SK-N-SH (cell line): ENCODE measurements around the gene EGFLAM. TPM values are rescaled to one million over a fixed set of nuclear protein-coding genes. Genes with fewer than 3 reads are reported as not detected.

Source experiments
- CTCF ChIA-PET: fragments of 300-600, 350-600 bp; formaldehyde crosslinking; extraction: SDS; loops from one replicate; lab custom pipeline; 2021; lab: Yijun Ruan, JAX
- POLR2A ChIA-PET: fragments of 350-600 bp; sonication (Branson Sonifier 250); formaldehyde crosslinking; extraction: SDS; loops from one replicate; lab custom pipeline; 2020; ENCODE audit warnings: antibody characterized with exemption, inconsistent platforms; lab: Yijun Ruan, JAX
- DNase-seq: peaks from one replicate; pipeline ENCODE4 v3.0.0; 2012
- H2AFZ ChIP-seq: fragments of 200-600 bp; sonication (generic); 2 replicates; pipeline ENCODE4 v1.8.1; 2016; ENCODE audit warnings: antibody characterized with exemption, mild to moderate bottlenecking, low read depth
- H3F3A ChIP-seq: fragments of 200-600 bp; sonication (generic); replicated peaks from 2 replicates; pipeline ENCODE3; 2016; ENCODE audit warnings: antibody characterized with exemption, mild to moderate bottlenecking; ENCODE audit not compliant: insufficient read depth
- H3K27ac ChIP-seq, 2 experiments: fragments of 200-500 bp in 1 of 2; fragments of 200-600 bp in 1 of 2; sonication (Bioruptor generic) in 1 of 2; sonication (generic), shearing (Covaris generic) in 1 of 2; 2 replicates each; pipeline versions ENCODE4 v1.5.1 to v1.6.1; 2014 to 2016; ENCODE audit warnings: low read depth in 2 of 2, inconsistent platforms in 1 of 2, low read length in 1 of 2, mild to moderate bottlenecking in 1 of 2, mixed read lengths in 1 of 2
- H3K27me3 ChIP-seq: fragments of 200-600 bp; sonication (generic), shearing (Covaris generic); 2 replicates; pipeline ENCODE4 v1.6.1; 2016; ENCODE audit warnings: mixed run types; ENCODE audit not compliant: insufficient read depth
- H3K36me3 ChIP-seq, 2 experiments: fragments of 200-500 bp in 1 of 2; fragments of 200-600 bp in 1 of 2; sonication (Bioruptor generic) in 1 of 2; sonication (generic) in 1 of 2; replicated peaks in 1 of 2; 2 replicates each; pipeline versions ENCODE3 to v1.5.1; 2014 to 2016; ENCODE audit warnings: low read length in 1 of 2, mild to moderate bottlenecking in 1 of 2; ENCODE audit not compliant: insufficient read depth in 2 of 2, control insufficient read depth in 1 of 2
- H3K4me1 ChIP-seq, 2 experiments: fragments of 200-500 bp in 1 of 2; fragments of 200-600 bp in 1 of 2; sonication (Bioruptor generic) in 1 of 2; sonication (generic), shearing (Covaris generic) in 1 of 2; 2 replicates each; pipeline versions ENCODE4 v1.5.1 to v1.6.1; 2014 to 2016; ENCODE audit warnings: low read depth in 1 of 2, low read length in 1 of 2, mixed run types in 1 of 2; ENCODE audit not compliant: insufficient read depth in 2 of 2, control insufficient read depth in 1 of 2
- H3K4me2 ChIP-seq: fragments of 200-600 bp; sonication (generic), shearing (Covaris generic); 2 replicates; pipeline ENCODE4 v1.6.1; 2017; ENCODE audit warnings: mixed run types
- H3K4me3 ChIP-seq, 2 experiments: fragments of 200-500 bp in 1 of 2; fragments of 200-600 bp in 1 of 2; sonication (Bioruptor generic) in 1 of 2; sonication (generic), shearing (Covaris generic) in 1 of 2; 2 replicates each; pipeline versions ENCODE4 v1.5.1 to v1.8.1; 2014 to 2016; ENCODE audit warnings: low read depth in 2 of 2, inconsistent platforms in 1 of 2, low read length in 1 of 2, mild to moderate bottlenecking in 1 of 2, mixed read lengths in 1 of 2, moderate library complexity in 1 of 2
- H3K79me2 ChIP-seq: fragments of 200-600 bp; sonication (generic); 2 replicates; pipeline ENCODE4 v1.8.1; 2017; ENCODE audit warnings: mild to moderate bottlenecking; ENCODE audit not compliant: insufficient read depth
- H3K9ac ChIP-seq: fragments of 200-600 bp; sonication (generic); 2 replicates; pipeline ENCODE4 v1.6.1; 2017; ENCODE audit warnings: mixed run types
- H3K9me2 ChIP-seq: fragments of 200-600 bp; sonication (generic); 2 replicates; pipeline ENCODE4 v1.6.1; 2017; ENCODE audit warnings: mixed run types
- H3K9me3 ChIP-seq: fragments of 200-600 bp; sonication (generic); 2 replicates; pipeline ENCODE4 v1.6.1; 2017; ENCODE audit warnings: mixed run types, mild to moderate bottlenecking, moderate library complexity
- H4K20me1 ChIP-seq: fragments of 200-600 bp; sonication (generic); 2 replicates; pipeline ENCODE4 v1.6.1; 2017; ENCODE audit warnings: mild to moderate bottlenecking, mixed run types; ENCODE audit not compliant: insufficient read depth
- CTCF ChIP-seq: fragments of 200-600 bp; sonication (generic); IDR thresholded peaks from 2 replicates; pipeline ENCODE4 v1.6.1; 2017; ENCODE audit warnings: antibody characterized with exemption, mild to moderate bottlenecking, moderate library complexity
- EZH2phosphoT487 ChIP-seq: fragments of 200-600 bp; sonication (generic); IDR thresholded peaks from 2 replicates; pipeline ENCODE4 v1.6.1; 2017; ENCODE audit warnings: low read depth, mixed run types, mild to moderate bottlenecking, antibody characterized with exemption, moderate library complexity, borderline replicate concordance
- FOSL2 ChIP-seq: IDR thresholded peaks from 2 replicates; pipeline ENCODE4 v1.4.0; 2012; ENCODE audit warnings: low read depth, mild to moderate bottlenecking, moderate library complexity, borderline replicate concordance
- GATA2 ChIP-seq: sonication (generic); formaldehyde crosslinking; IDR thresholded peaks from 2 replicates; pipeline ENCODE4 v1.5.0; 2020; ENCODE audit warnings: mild to moderate bottlenecking, missing genetic modification reagents
- MEF2A ChIP-seq: IDR thresholded peaks from 2 replicates; pipeline ENCODE4 v1.4.0; 2012; ENCODE audit warnings: low read depth, borderline replicate concordance
- MXI1 ChIP-seq: IDR thresholded peaks from 2 replicates; pipeline ENCODE4 v1.6.1; 2012; ENCODE audit warnings: mild to moderate bottlenecking, low read depth, low read length, improper control_type of control experiment
- NFIC ChIP-seq: IDR thresholded peaks from 2 replicates; pipeline ENCODE4 v1.4.0; 2012; ENCODE audit warnings: borderline replicate concordance
- PBX3 ChIP-seq: IDR thresholded peaks from 2 replicates; pipeline ENCODE4; 2012
- REST ChIP-seq: IDR thresholded peaks from 2 replicates; pipeline ENCODE4 v1.6.1; 2012; ENCODE audit warnings: mild to moderate bottlenecking, low read depth, low read length, moderate library complexity
- RFX5 ChIP-seq: IDR thresholded peaks from 2 replicates; pipeline ENCODE4 v1.6.1; 2012; ENCODE audit warnings: mild to moderate bottlenecking, improper control_type of control experiment, low read length
- TAF1 ChIP-seq: IDR thresholded peaks from 2 replicates; pipeline ENCODE4 v1.6.1; 2012; ENCODE audit warnings: low read depth, mild to moderate bottlenecking, low read length, moderate library complexity, borderline replicate concordance
- ZBTB33 ChIP-seq: IDR thresholded peaks from 2 replicates; pipeline ENCODE4 v1.4.0; 2012; ENCODE audit warnings: low read depth, borderline replicate concordance
- WGBS: methylation state at CpG from one replicate; pipeline ENCODE4 v1.1.6; 2017; ENCODE audit warnings: low lambda C conversion rate; 5-methylcytosine and 5-hydroxymethylcytosine counted together
- polyA plus RNA-seq, 3 experiments: library from polyadenylated mRNA; depleted of rRNA; stranded (reverse); fragments of >200 nt; gene quantifications; 2 replicates each; pipeline ENCODE4 v1.2.3, GENCODE V29; 2012

EGFLAM gene
- polyA plus RNA-seq, 1 of the 3 experiments (the other 2 are of a cell fraction): 0.05 TPM

GRCh38 chr5:38346593-38346992 is 88.2 kb downstream of the EGFLAM start (continued):
- TF ChIP-seq MXI1 (no peak), RFX5 (no peak), FOSL2 (no peak), REST (no peak)

- Histone ChIP-seq H3K9ac (no peak overlapping the region), H4K20me1 (no peaks in the 10 kb centered on the region), H3F3A (no peaks in the 10 kb centered on the region), H3K4me3 (no peak overlapping the region), H3K27me3 (no peaks in the 10 kb centered on the region), H3K4me2 (no peak overlapping the region), H3K9me3 (no peaks in the 10 kb centered on the region), H3K27ac (no peak overlapping the region), H3K4me1 (no peaks in the 10 kb centered on the region; a peak in 1 of 4 replicates), H2AFZ (no peak overlapping the region), H3K79me2 (no peaks in the 10 kb centered on the region), H3K36me3 (no peaks in the 10 kb centered on the region), H3K9me2 (no peaks in the 10 kb centered on the region)
- TF ChIP-seq GATA2: no peak
- TF ChIP-seq MEF2A: no peak
- TF ChIP-seq NFIC: no peak
- TF ChIP-seq TAF1: no peak
- no peak for DNase-seq
- ChIA-PET POLR2A (no interaction called here), CTCF (no interaction called here)
- WGBS: 37% methylated on average over 6 of the region's 6 CpGs
Observed at GRCh38 chr5:38347040-38347763, 88.8 kb downstream of the EGFLAM start.

GRCh38 chr5:38347896-38348295 is 89.5 kb downstream of the EGFLAM start:
- Histone ChIP-seq H3K36me3 (no peaks in the 10 kb centered on the region), H3K4me1 (no peaks in the 10 kb centered on the region), H3F3A (no peaks in the 10 kb centered on the region), H3K4me3 (no peak overlapping the region), H2AFZ (no peak overlapping the region), H3K27me3 (no peaks in the 10 kb centered on the region), H3K27ac (no peak overlapping the region), H3K9ac (no peak overlapping the region), H3K9me3 (no peaks in the 10 kb centered on the region), H3K4me2 (no peak overlapping the region), H3K9me2 (no peaks in the 10 kb centered on the region), H4K20me1 (no peaks in the 10 kb centered on the region), H3K79me2 (no peaks in the 10 kb centered on the region)
- WGBS: 6% methylated on average over 1 of the region's 1 CpG
- POLR2A ChIA-PET: no interaction called here
- no peak for DNase-seq
- no peak for TF ChIP-seq EZH2phosphoT487
- no peak for TF ChIP-seq CTCF
- TF ChIP-seq PBX3: no peak
- TF ChIP-seq ZBTB33: no peak
- CTCF ChIA-PET: interaction anchor here (1.3 kb wide), 1 partner anchor 83 kb away, joined by 5 read pairs; no protein-coding TSS in a partner anchor
